Measurements from ENCODE around the gene RIC8B.

Gene RIC8B

DNA sequence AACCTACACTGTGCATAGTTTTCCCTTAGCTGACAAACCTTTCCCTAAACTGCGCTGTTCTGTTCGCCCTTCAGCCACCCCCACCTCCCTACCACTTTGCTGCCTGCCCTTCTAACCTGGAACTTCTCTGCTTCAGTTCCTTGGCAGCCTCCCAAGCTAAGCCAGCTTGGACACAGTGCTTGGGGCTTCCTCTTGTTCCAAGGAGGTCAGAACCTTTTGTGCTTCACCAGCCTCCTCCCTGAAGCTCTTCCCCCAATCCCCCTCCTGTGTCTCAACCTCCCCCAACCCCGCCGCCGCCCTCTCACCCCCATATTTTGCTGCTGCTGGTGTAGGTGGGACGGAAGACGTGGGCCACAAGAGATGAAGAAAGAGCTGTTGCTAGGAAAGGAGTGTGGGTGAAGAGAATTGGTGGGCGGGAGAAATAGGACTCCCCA is 8.1 kb upstream of the RIC8B start:
- Histone ChIP-seq H3K9ac (ENCODE audit: low read length) (no peak overlapping the region), H3K4me2 (ENCODE audit: low read length) (no peak overlapping the region), H3K36me3 (replicated peaks; ENCODE audit: low read depth, low read length) (no peaks in the 10 kb centered on the region), H2AFZ (ENCODE audit: low read depth, low read length) (no peak overlapping the region), H3K4me1 (ENCODE audit: low read length) (no peaks in the 10 kb centered on the region), H3K9me3 (ENCODE audit: insufficient read depth, low read length) (no peaks in the 10 kb centered on the region), H4K20me1 (ENCODE audit: insufficient read depth, low read length) (no peaks in the 10 kb centered on the region), H3K27me3 (ENCODE audit: low read depth, low read length) (peaks cover 41% of the 10 kb centered on the region), H3K79me2 (ENCODE audit: low read length) (no peaks in the 10 kb centered on the region), H3K27ac (ENCODE audit: low read length) (no peak overlapping the region), H3K4me3 (ENCODE audit: low read length) (no peak overlapping the region)
- TF ChIP-seq, protein P1, sequence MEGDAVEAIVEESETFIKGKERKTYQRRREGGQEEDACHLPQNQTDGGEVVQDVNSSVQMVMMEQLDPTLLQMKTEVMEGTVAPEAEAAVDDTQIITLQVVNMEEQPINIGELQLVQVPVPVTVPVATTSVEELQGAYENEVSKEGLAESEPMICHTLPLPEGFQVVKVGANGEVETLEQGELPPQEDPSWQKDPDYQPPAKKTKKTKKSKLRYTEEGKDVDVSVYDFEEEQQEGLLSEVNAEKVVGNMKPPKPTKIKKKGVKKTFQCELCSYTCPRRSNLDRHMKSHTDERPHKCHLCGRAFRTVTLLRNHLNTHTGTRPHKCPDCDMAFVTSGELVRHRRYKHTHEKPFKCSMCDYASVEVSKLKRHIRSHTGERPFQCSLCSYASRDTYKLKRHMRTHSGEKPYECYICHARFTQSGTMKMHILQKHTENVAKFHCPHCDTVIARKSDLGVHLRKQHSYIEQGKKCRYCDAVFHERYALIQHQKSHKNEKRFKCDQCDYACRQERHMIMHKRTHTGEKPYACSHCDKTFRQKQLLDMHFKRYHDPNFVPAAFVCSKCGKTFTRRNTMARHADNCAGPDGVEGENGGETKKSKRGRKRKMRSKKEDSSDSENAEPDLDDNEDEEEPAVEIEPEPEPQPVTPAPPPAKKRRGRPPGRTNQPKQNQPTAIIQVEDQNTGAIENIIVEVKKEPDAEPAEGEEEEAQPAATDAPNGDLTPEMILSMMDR (IDR thresholded peaks at IDR 0.05; ENCODE audit: low read depth, low read length): no peak
- no peak for TF ChIP-seq EZH2phosphoT487 (IDR thresholded peaks at IDR 0.05; ENCODE audit: low read depth)

DNA sequence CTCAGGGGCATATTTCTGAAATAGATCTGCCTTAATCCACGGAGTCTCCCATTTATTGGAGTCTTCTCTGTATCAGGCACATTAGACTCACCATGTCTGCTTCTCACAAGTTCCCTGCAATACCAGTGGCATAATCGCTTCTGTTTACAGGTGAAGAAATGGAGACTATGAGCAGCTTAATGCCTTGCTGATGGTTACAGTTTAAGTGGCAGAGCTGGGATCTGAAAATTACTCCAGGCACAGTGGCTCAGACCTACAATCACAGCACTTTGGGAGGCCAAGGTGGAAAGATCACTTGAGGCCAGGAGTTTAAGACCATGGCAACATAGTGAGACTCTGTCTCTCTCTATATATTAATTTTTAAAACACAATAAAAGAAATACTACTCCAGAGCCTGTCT is 7.3 kb upstream of the RIC8B start:
- no peaks in the 10 kb centered on the region for H4K20me1 ChIP-seq (ENCODE audit: insufficient read depth, low read length)
- H3K4me2 ChIP-seq (ENCODE audit: low read length): no peak overlapping the region
- H3K9ac ChIP-seq (ENCODE audit: low read length): no peak overlapping the region
- no peaks in the 10 kb centered on the region for H3K79me2 ChIP-seq (ENCODE audit: low read length)
- H2AFZ ChIP-seq (ENCODE audit: low read depth, low read length): no peak overlapping the region
- no peaks in the 10 kb centered on the region for H3K9me3 ChIP-seq (ENCODE audit: insufficient read depth, low read length)
- H3K4me1 ChIP-seq (ENCODE audit: low read length): no peaks in the 10 kb centered on the region
- H3K36me3 ChIP-seq (replicated peaks; ENCODE audit: low read depth, low read length): no peaks in the 10 kb centered on the region
- H3K27ac ChIP-seq (ENCODE audit: low read length): no peak overlapping the region
- TF ChIP-seq, protein P1 (IDR thresholded peaks at IDR 0.05; ENCODE audit: low read depth, low read length): no peak
- peaks cover 41% of the 10 kb centered on the region for H3K27me3 ChIP-seq (ENCODE audit: low read depth, low read length)
- H3K4me3 ChIP-seq (ENCODE audit: low read length): no peak overlapping the region

DNA sequence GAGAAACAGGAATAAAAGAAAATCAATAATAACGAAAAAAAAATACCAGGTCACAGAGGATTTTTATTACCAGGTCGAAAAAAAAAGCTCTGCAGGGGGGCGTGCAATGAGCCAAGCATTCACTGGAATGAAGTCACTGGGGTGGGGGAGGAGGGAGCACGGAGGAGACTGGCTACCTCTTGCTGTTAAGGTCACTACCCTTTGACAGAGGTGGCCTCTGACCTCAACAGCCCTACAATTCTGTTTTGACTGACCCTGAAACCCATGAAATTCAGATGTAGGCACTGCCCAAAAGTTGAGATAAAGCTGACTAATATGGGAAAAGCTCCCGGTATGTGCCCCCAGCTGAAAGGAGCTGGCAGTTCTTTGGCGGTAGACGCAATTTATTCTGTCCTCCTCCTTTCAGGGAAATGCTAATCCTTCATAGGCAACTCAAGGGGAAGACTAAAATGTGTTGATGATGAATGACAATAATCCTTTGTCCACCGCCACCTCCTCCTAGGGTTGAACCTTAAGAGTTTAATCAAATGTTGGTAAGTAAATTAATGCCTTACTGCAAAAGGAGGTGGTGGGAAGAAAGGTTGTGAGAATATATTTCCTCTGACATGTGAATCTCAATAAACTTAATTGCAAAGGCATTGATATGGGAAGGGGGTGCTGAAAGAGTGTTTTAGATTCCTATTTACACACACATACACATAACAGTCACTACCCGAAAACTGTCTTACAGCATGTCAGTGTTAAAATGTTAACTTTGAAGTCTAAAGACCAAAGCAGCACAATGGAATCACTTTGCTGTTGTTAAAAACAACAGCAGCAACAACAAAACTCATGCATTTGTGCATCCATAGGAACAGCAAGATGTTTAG is 6.3 kb upstream of the RIC8B start:
- Histone ChIP-seq H4K20me1 (ENCODE audit: insufficient read depth, low read length) (no peaks in the 10 kb centered on the region), H3K36me3 (replicated peaks; ENCODE audit: low read depth, low read length) (no peaks in the 10 kb centered on the region), H3K79me2 (ENCODE audit: low read length) (no peaks in the 10 kb centered on the region), H3K27me3 (ENCODE audit: low read depth, low read length) (peaks cover 46% of the 10 kb centered on the region), H3K27ac (ENCODE audit: low read length) (no peak overlapping the region), H3K4me2 (ENCODE audit: low read length) (no peak overlapping the region), H2AFZ (ENCODE audit: low read depth, low read length) (no peak overlapping the region), H3K9ac (ENCODE audit: low read length) (no peak overlapping the region), H3K4me1 (ENCODE audit: low read length) (no peaks in the 10 kb centered on the region), H3K4me3 (ENCODE audit: low read length) (no peak overlapping the region), H3K9me3 (ENCODE audit: insufficient read depth, low read length) (no peaks in the 10 kb centered on the region)
- TF ChIP-seq, protein P1 (IDR thresholded peaks at IDR 0.05; ENCODE audit: low read depth, low read length): no peak
- TF ChIP-seq EZH2phosphoT487 (IDR thresholded peaks at IDR 0.05; ENCODE audit: low read depth): no peak

DNA sequence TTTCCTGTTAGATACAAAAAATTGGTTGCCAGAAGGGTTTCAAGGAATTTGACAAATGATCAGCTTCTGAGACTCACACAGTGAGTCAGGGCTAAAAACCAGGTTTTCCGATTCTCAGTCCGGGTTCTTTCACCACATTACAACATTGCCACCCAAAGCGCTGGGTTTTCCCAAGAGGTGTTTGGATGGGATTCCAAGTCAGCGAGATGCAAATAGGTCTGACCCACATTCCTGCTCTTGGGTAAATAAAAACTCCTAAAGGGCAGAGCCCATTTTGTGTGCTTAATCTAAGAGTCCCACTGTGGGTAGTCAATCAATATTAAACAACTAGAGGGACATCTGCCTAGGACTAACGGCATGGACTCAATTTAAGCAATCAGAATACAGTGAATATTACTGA is 5.4 kb upstream of the RIC8B start:
- Histone ChIP-seq H3K4me3 (ENCODE audit: low read length) (no peak overlapping the region), H3K27me3 (ENCODE audit: low read depth, low read length) (peaks cover 46% of the 10 kb centered on the region), H3K9ac (ENCODE audit: low read length) (no peak overlapping the region), H2AFZ (ENCODE audit: low read depth, low read length) (no peak overlapping the region), H3K4me1 (ENCODE audit: low read length) (peaks cover 5% of the 10 kb centered on the region), H4K20me1 (ENCODE audit: insufficient read depth, low read length) (no peaks in the 10 kb centered on the region), H3K9me3 (ENCODE audit: insufficient read depth, low read length) (no peaks in the 10 kb centered on the region), H3K4me2 (ENCODE audit: low read length) (no peak overlapping the region), H3K36me3 (replicated peaks; ENCODE audit: low read depth, low read length) (no peaks in the 10 kb centered on the region), H3K27ac (ENCODE audit: low read length) (no peak overlapping the region), H3K79me2 (ENCODE audit: low read length) (no peaks in the 10 kb centered on the region)
- TF ChIP-seq EZH2phosphoT487 (IDR thresholded peaks at IDR 0.05; ENCODE audit: low read depth): no peak
- TF ChIP-seq, protein P1 (IDR thresholded peaks at IDR 0.05; ENCODE audit: low read depth, low read length): no peak
